ENCODE measurements around the gene SPATA3. TPM values are rescaled to one million over a fixed set of nuclear protein-coding genes. Genes with fewer than 3 reads are reported as not detected.
A peak's percentile ranks its signal among the peaks of the same experiment; 100 is the strongest.
"Not testable (repeated sequence)": the region's sequence is repeated elsewhere in the genome, so short reads cannot be mapped to it uniquely, and the experiment has no call there.

Gene SPATA3
- total RNA-seq, 1 donor from 2014 or later = not detected

- no peak for DNase-seq (ENCODE audit: low spot score)
- no peak for ATAC-seq
- intact Hi-C loops (cut with DNase I) = no loop called here
Observed at GRCh38 chr2:230964136-230964730, 31.7 kb upstream of the SPATA3 start.

- intact Hi-C loops (cut with DNase I) = no loop called here
- DNase-seq (ENCODE audit: low spot score) (no peak), ATAC-seq (no peak)
Observed at GRCh38 chr2:230967113-230967512, 28.8 kb upstream of the SPATA3 start.

DNA sequence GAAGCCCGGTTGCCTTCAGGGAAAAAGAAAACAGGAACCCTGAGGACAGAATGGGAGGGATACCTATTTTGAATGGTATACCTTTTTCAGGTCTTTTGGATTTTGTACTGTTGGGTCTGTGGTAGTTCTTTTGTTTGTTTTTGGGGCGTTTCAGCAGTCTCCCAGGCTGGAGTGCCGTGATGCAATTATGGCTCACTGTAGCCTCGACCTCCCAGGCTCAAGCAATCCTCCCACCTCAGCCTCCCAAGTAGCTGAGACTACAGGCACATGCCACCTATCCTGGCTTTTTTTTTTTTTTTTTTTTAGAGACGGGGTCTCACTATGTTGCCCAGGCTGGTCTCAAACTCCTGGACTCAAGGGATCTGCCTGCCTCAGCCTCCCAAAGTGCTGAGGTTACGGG, 27.6 kb upstream of the SPATA3 start:
- DNase-seq (ENCODE audit: low spot score); ATAC-seq; intact Hi-C loops (cut with DNase I): not testable (repeated sequence)

GRCh38 chr2:230968921-230969658, 26.8 kb upstream of the SPATA3 start:
- intact Hi-C loops (cut with DNase I) = no loop called here
- ATAC-seq = no peak
- no peak for DNase-seq (ENCODE audit: low spot score)

- ATAC-seq (no peak), DNase-seq (ENCODE audit: low spot score) (peak; percentile 1)
- intact Hi-C loops (cut with DNase I) = no loop called here
Observed at GRCh38 chr2:230969659-230970015, 26.3 kb upstream of the SPATA3 start.

DNA sequence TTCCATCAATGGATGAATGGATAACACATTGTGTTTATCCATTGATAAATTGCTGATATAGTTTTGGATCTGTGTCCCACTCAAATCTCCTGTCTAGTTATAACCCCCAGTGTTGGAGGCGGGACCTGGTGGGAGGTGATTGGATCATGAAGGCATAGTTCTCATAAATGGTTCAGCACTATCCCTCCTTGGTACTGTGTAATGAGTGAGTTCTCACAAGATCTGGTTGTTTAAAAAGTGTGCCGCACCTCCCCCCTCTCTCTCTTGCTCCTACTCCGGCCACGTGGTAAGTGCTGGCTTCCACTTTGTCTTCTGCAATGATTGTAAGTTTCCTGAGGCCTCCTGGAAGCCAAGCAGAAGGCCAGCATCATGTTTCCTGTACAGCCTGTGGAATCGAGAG, 23.9 kb upstream of the SPATA3 start:
- DNase-seq (ENCODE audit: low spot score) = peak; percentile 12
- intact Hi-C loops (cut with DNase I) = no loop called here
- ATAC-seq = no peak

- DNase-seq (ENCODE audit: low spot score) (no peak), ATAC-seq (no peak)
- intact Hi-C loops (cut with DNase I) = no loop called here
Observed at GRCh38 chr2:230974096-230974913, 21.6 kb upstream of the SPATA3 start.

- DNase-seq (ENCODE audit: low spot score) = no peak
- intact Hi-C loops (cut with DNase I) = no loop called here
- no peak for ATAC-seq
Observed at GRCh38 chr2:230975927-230976326, 20.0 kb upstream of the SPATA3 start.

DNA sequence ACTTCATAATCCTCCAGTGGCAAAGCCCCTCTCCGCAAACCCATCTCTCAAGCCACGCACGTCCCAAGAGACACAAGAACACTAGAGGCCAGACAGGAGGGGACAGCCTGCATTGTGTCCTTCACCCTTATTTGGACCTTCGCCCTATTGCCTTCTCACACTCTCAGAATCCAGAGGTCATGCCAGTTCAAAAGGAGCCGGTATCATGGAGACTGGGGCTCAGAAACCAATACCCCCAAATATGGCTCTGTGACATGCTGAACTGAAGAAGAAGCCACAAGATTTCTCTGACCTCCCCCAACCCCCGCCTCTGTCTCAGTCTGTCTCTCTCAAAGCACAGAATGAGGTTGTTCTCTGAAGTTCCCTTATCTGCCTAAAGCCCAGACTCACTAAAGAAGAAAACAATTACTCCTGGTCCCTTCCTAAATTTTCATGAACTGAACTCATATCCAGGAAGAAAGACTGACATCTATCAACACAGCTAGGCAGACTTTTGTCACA, 19.2 kb upstream of the SPATA3 start:
- intact Hi-C loops (cut with DNase I) = no loop called here
- DNase-seq (ENCODE audit: low spot score) (no peak), ATAC-seq (no peak)

- ATAC-seq (no peak), DNase-seq (ENCODE audit: low spot score) (no peak)
- intact Hi-C loops (cut with DNase I) = no loop called here
Observed at GRCh38 chr2:230980468-230980867, 15.5 kb upstream of the SPATA3 start.

DNA sequence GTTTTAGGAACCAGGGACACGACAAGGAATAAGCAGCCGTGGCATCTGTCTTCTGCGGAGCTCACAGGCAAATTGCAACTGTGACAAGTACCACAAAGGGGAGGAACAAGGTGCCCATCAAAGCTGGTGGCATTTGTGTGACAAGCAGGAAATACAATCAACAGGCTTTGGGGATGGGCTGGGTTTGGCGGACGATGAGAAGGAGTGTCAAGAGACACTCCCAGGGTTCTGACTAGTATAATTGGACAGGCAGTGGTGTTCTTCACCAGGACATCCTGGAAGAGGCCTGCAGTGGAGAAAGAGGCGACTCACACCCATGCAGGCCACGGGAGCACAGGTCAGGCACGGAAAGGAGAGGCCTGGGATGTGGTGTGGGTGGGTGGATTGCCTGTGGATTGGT, 14.2 kb upstream of the SPATA3 start:
- ATAC-seq = no peak
- intact Hi-C loops (cut with DNase I) = no loop called here
- DNase-seq (ENCODE audit: low spot score) = peak; percentile 25

DNA sequence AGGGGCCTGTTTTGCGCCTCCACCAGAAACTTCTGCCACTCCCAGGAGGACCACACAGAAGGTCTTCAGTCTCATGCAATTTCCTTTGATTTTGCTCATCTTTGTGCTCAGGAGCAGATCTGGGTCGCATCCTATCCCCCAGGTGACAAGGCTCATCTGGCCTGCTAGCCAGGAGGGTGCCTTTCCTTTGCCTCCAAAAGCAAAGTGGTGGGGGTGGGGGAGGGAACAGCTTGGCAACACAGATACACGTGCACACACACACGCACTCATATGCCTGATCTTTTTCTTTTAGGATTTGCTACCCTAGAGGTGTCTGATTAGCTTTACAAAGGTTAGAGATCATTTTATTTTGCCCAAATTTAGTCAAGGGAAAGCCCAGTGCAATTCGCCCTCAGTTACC, 13.8 kb upstream of the SPATA3 start:
- intact Hi-C loops (cut with DNase I) = no loop called here
- ATAC-seq (no peak), DNase-seq (ENCODE audit: low spot score) (no peak)

DNA sequence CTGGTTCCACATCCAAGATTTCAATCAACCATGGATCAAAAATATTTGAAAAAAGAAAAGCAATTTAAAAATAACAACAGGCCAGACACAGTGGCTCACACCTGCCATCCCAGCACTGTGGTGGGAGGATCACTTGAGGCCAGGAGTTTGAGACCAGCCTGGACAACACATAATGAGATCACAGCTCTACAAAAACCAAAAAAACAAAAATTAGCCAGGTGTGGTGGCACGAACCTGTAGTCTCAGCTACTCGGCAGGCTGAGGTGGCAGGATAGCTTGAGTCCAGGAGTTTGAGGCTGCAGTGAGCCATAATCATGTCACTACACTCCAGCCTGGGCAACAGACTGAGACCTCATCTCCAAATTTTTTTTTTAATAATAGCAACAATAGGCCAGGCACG, 13.4 kb upstream of the SPATA3 start:
- intact Hi-C loops (cut with DNase I) = no loop called here
- DNase-seq (ENCODE audit: low spot score) (no peak), ATAC-seq (no peak)

DNA sequence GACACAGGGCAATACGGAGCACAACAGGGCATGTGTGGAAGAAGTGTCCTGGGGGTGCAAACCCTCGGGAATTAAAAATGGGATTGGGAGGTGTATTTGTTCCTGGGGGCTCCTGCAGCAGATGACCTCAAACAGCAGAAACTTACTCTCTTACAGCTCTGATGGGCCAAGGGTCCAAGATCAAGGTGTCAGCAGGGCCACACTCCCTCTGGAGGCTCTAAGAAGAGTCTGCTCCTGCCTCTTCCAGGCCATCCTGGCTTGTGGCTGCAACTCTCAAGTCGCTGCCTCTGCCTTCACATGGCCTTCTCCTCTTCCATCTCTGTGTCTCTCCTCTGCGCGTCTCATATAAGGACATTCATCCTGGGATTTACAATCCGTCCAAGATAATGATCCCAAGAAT, 12.4 kb upstream of the SPATA3 start:
- intact Hi-C loops (cut with DNase I) = no loop called here

GRCh38 chr2:230984393-230985220, 11.3 kb upstream of the SPATA3 start:
- ATAC-seq = no peak
- intact Hi-C loops (cut with DNase I) = loop anchor here (5.0 kb wide), 1 partner anchor 162 kb away; no protein-coding TSS in a partner anchor
- DNase-seq (ENCODE audit: low spot score) = peak; percentile 9

More for the DNA sequence above, 12.4 kb upstream of the SPATA3 start:
- DNase-seq (ENCODE audit: low spot score) (no peak), ATAC-seq (no peak)

- intact Hi-C loops (cut with DNase I) = loop anchor here (5.0 kb wide), 1 partner anchor 163 kb away; no protein-coding TSS in a partner anchor
- ATAC-seq = no peak
- peak; percentile 25 for DNase-seq (ENCODE audit: low spot score)
Observed at GRCh38 chr2:230985519-230986231, 10.2 kb upstream of the SPATA3 start.

GRCh38 chr2:230986520-230987136, 9.3 kb upstream of the SPATA3 start:
- intact Hi-C loops (cut with DNase I) = loop anchor here (5.0 kb wide), 1 partner anchor 164 kb away; no protein-coding TSS in a partner anchor
- ATAC-seq = no peak
- no peak for DNase-seq (ENCODE audit: low spot score)

All from sciatic nerve (tissue), 2 donors.